ENCODE measurements around the gene PRADC1. TPM values are rescaled to one million over a fixed set of nuclear protein-coding genes. Genes with fewer than 3 reads are reported as not detected.
"Not testable (repeated sequence)": the region's sequence is repeated elsewhere in the genome, so short reads cannot be mapped to it uniquely, and the experiment has no call there.

PRADC1 gene
- 8.6 and 10.2 TPM in 2 replicates for total RNA-seq

GRCh38 chr2:73233154-73233931 is at the start of gene PRADC1:
TSS of gene PRADC1 (minus strand) at chr2:73233239. CDS start at chr2:73233160, 79 bp downstream.
- intact Hi-C loops (cut with micrococcal nuclease) = loop anchor here (1.0 to 10.0 kb wide), 13 partner anchors 19 to 1601 kb away; partner anchors contain the start of genes C2orf81, DGUOK, DOK1 and EGR4

DNA sequence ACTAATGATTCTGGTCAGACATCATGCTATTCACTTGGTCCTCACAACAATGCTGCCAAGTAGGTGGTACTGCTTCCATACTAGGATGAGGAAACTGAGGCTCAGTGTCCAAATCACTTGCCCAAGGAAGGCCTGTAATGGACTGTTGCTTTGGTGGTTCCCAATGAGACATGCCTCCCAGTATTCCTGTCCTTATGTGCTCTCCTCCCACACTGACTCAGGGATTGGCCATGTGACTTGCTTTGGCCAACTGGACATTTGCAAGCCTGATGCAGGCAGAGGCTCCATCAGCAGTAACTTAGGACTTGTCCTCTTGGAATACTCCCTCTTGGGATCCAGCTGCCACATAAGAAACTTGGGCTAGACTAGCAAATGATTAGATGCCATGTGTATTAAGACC is 48.2 kb upstream of the PRADC1 start:
- intact Hi-C loops (cut with micrococcal nuclease) = no loop called here

GRCh38 chr2:73279852-73280251 is 46.8 kb upstream of the PRADC1 start:
- intact Hi-C loops (cut with micrococcal nuclease) = no loop called here

DNA sequence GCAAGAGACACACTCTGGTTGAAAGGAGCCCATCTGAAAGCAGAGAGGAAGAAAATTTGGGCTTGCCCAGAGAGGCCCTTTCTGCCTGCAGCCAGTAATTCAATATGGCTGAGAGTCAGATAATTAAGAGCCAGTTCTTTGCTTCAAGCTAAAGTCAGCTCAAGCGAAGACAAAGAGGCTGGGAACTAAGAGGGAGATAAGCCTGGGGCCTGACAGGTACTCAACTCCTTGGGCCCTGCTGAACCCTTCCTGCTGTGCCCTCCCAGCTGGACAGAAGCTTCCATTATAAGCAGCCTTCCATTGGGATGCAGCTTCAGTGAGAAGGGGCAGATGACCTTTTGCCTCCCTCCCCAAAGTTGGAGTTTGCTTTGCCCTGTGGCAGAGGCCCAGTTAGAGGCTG is 39.2 kb upstream of the PRADC1 start:
- intact Hi-C loops (cut with micrococcal nuclease) = no loop called here

DNA sequence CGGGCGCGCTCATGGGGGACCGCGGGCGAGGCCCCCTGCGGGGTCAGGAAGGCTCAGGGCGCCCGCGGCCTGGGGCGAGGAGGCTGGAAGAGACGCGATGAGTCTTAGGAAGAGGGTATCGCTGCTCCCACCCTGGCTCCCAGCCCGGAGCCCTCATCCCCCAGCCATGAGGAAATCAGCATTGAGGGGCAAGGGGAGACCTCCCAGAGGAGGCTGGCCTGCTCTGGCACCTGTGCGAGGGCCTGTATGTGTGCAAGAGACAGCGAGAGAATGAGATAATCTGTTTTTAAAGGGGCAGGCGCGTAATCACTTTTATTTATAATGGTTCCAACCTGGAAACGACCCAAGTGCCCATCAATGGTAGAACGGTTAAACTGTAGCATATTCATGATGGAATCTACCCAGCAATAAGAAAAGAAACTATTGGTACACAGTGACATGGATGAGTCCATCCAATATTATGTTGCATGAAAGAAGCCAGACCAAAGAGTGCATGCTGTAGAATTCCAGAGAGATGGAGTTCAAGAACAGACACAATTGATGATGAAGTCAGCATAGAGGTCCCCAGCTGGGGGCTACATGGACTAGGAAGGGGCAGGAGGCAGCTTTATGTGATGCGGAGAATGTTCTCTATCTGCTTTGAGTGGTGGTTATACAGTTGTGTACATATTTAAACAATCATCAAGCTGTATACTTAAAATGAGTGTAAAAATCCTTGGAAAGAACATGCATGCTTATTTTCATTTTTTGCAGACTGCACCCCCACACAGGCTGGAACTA is 36.8 kb upstream of the PRADC1 start:
- intact Hi-C loops (cut with micrococcal nuclease) = loop anchor here (1.0 kb wide), 5 partner anchors 14 to 115 kb away; partner anchors contain the start of genes ALMS1, CCT7, EGR4 and FBXO41

DNA sequence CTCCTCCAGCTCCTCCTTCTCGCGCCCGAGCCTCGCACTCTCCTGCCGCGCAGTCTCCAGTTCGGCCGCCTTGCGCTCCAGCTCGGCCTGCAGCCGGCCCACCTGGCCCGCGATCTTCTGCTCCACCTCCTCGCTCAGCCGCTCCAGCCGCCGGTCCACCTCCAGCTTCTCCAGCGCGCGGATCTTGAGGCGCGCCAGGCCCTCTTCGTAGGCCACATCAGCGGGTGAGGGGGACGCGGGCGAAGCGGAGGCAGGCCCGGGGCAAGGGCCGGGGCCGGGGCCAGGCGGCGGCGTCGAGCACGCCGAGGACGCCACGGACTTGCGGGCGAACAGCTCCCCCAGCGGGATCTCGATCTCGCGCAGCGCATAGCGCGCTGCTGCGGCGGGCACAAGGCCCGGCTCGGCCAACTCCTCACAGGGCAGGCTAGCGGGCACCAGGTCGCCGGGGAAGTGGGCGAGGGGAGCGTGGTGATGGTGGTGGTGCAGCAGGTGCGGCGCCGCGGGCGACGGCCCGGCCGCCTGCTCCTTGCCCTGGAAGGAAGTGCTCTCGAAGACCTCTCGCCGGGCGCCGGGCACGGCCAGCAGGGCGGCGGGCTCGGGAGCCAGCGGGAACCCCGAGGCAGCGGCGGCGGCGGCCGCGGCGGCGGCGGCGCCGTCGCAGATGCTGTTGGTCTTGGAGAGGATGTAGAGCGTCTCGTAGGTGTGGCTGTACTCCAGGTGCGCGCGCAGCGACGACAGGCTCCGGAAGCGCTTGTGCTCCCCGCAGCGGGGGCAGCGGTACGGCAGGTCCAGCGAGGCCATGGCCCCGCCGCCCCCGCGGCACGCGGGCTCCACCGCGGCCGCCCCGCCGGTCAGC is 36.0 kb upstream of the PRADC1 start:
- intact Hi-C loops (cut with micrococcal nuclease) = loop anchor here (1.0 kb wide), 5 partner anchors 15 to 116 kb away; partner anchors contain the start of genes ALMS1, CCT7, EGR4 and FBXO41

- intact Hi-C loops (cut with micrococcal nuclease) = no loop called here
Observed at GRCh38 chr2:73268366-73268829, 35.4 kb upstream of the PRADC1 start.

GRCh38 chr2:73267008-73267407 is 34.0 kb upstream of the PRADC1 start:
- intact Hi-C loops (cut with micrococcal nuclease) = no loop called here

- intact Hi-C loops (cut with micrococcal nuclease) = no loop called here
Observed at GRCh38 chr2:73266061-73266901, 33.2 kb upstream of the PRADC1 start.

- intact Hi-C loops (cut with micrococcal nuclease) = no loop called here
Observed at GRCh38 chr2:73265298-73266060, 32.4 kb upstream of the PRADC1 start.

GRCh38 chr2:73264783-73265182 is 31.7 kb upstream of the PRADC1 start:
- intact Hi-C loops (cut with micrococcal nuclease) = no loop called here

- intact Hi-C loops (cut with micrococcal nuclease) = no loop called here
Observed at GRCh38 chr2:73264332-73264606, 31.2 kb upstream of the PRADC1 start.

GRCh38 chr2:73263540-73264331 is 30.7 kb upstream of the PRADC1 start:
- intact Hi-C loops (cut with micrococcal nuclease) = no loop called here

GRCh38 chr2:73262691-73263429 is 29.8 kb upstream of the PRADC1 start:
- intact Hi-C loops (cut with micrococcal nuclease) = not testable (repeated sequence)

DNA sequence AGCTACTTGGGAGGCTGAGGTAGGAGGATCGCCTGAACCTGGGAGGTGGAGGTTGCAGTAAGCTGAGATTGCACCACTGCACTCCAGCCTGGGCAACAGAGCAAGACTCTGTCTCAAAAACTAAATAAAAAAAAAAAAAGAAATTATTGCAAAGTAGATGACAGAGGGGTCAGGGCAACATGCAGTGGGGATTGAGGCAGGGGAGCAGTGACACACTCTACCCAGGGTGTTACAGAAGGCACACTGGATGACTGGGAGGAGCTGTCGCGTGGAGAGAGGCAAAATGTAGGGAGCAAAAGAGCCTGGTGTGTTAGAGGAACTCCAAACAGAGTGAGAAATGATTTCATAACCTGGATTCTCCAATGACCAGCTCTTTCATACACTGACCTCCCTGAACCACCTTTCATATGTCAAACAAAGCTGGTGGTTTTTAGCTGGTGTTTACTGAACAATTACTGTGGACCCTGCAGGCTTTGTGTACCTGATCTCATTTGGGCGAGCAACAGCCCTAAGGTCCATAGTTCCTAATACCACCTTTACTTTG is 29.1 kb upstream of the PRADC1 start:
- intact Hi-C loops (cut with micrococcal nuclease) = no loop called here

DNA sequence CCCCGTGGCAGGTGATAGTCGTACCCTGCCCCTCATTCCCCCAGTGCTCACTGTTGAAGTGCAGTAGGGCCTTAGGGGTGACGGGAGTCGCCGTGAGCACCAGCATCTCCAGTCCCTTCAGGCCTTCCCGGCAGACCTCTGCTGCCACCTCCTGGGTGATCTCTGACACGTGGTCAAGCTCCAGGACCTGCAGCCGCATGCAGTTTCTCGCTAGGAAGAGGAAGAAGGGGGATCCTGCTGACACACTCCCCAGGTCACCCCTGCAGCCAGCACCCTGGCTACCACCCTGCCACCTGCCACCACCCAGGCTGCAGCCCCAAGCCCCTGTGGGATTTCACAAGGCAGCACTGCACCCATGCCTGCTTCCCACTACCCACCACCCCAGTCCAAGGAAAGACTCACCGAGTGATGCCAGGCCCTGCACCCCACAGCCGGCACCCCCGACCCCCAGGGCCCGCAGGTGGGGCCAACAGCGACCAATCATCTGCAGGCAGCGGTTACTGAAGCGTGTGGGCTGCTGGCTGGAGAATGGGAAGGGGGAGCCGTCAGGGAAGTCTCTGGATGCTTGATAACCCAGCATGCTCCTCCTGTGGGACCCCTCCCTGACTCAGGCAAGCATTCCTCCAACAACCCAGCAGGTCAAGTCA is 27.4 kb upstream of the PRADC1 start:
- intact Hi-C loops (cut with micrococcal nuclease) = no loop called here

DNA sequence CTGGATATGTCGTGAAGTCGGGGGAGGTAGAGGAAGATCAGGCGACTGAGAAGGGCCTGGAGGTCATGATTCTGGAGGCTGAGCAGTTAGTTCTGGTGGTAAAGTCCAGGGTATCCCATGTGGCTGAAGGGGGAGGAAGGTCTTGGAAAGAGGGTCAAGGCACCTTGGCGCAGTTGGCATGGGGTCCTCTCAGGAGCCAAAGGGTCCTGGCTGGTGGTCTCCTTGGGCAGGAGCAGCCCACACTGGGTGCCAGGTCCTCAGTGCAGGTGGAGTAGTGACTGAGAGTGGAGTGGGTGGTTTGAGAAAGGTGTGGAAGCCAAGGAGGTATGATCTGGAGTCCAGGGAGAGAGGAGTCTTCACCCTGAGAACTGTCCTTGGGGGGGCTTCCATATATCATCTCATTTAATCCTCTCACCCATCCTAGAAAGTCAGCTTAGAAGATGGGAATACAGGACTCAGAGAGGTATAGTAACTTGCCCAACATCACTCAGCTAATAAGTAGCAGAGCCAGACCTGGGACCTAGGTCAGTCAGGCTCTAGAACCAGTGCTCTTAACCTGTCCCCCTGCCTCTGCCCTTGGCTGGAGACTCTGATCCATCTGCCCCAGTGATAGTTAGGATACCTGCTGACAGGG is 26.8 kb upstream of the PRADC1 start:
- intact Hi-C loops (cut with micrococcal nuclease) = no loop called here
